ENCODE results near the gene MRPL3. TPM values are rescaled to one million over a fixed set of nuclear protein-coding genes. Genes with fewer than 3 reads are reported as not detected.

The MRPL3 gene
- total and polyA plus RNA-seq, 2 donors (not counting 3 experiments of a cell fraction or from before 2014, with no cell fraction given) = 49.6 to 68.2 TPM

GRCh38 chr3:131551761-131552160, 49.0 kb upstream of the MRPL3 start:
- ChIA-PET CTCF (no interaction called here), POLR2A (no interaction called here)
- Histone ChIP-seq H3K9ac (replicated peaks; ENCODE audit: extremely low read depth, insufficient read depth, low read length) (no peak overlapping the region), H2AFZ (ENCODE audit: low read depth, low read length) (no peak overlapping the region), H3K4me1 (ENCODE audit: control insufficient read depth, extremely low read depth, insufficient read depth, low read length) (no peaks in the 10 kb centered on the region), H3K4me2 (ENCODE audit: insufficient read depth, low read length) (no peak overlapping the region), H3K36me3 (ENCODE audit: control insufficient read depth in 2 of 2, extremely low read depth in 1 of 2, insufficient read depth in 2 of 2, low read length in 2 of 2) (no peaks in the 10 kb centered on the region), H3K9me3 (replicated peaks; ENCODE audit: control insufficient read depth, insufficient read depth, low read length) (no peaks in the 10 kb centered on the region), H3K27me3 (ENCODE audit: control insufficient read depth in 2 of 2, insufficient read depth in 2 of 2, low read length in 2 of 2) (peaks cover 4 to 6% of the 10 kb centered on the region in 2 experiments), H3K79me2 (ENCODE audit: control insufficient read depth, insufficient read depth, low read length) (no peaks in the 10 kb centered on the region), H4K20me1 (replicated peaks; ENCODE audit: control insufficient read depth, extremely low read depth, insufficient read depth, low read length) (no peaks in the 10 kb centered on the region), H3K9me1 (replicated peaks; ENCODE audit: control insufficient read depth, extremely low read depth, insufficient read depth, low read length) (no peaks in the 10 kb centered on the region), H3K27ac (ENCODE audit: insufficient read depth, low read depth, low read length) (no peak overlapping the region), H3K4me3 (replicated peaks in 1 of 3; ENCODE audit: insufficient read depth in 1 of 3, low read depth in 1 of 3, low read length in 3 of 3) (no peak overlapping the region)
- FAIRE-seq = no peak
- TF ChIP-seq FOS (IDR thresholded peaks at IDR 0.05; ENCODE audit: borderline replicate concordance, insufficient read depth, low read length) (no peak), MYC (IDR thresholded peaks at IDR 0.05; ENCODE audit: low read depth, low read length) (no peak), JUN (IDR thresholded peaks at IDR 0.05; ENCODE audit: borderline replicate concordance, insufficient read depth, insufficient read length, low read depth) (no peak), MAX (IDR thresholded peaks at IDR 0.05; ENCODE audit: insufficient read depth, insufficient read length) (no peak), POLR2A (IDR thresholded peaks at IDR 0.05; ENCODE audit: low read depth, low read length) (no peak)
- intact Hi-C loops (cut with micrococcal nuclease) (no loop called here), dilution Hi-C loops (cut with MboI; ENCODE audit: extremely low pct_ligation_motif_present, low sequenced_read_pairs) (no loop called here)
- no TSS peak for BruUV-seq (replicated peaks)
- DNase-seq (ENCODE audit: low read depth, low spot score) = no peak

- H2AFZ ChIP-seq (ENCODE audit: low read depth, low read length) = no peak overlapping the region
- TF ChIP-seq EZH2 (IDR thresholded peaks at IDR 0.05; ENCODE audit: borderline replicate concordance, low read depth, low read length, severe bottlenecking) (no peak), POLR2AphosphoS5 (IDR thresholded peaks at IDR 0.05; ENCODE audit: insufficient read depth, low read depth, low read length) (no peak), FOS (IDR thresholded peaks at IDR 0.05; ENCODE audit: borderline replicate concordance, insufficient read depth, low read length) (no peak), MAX (IDR thresholded peaks at IDR 0.05; ENCODE audit: insufficient read depth, insufficient read length) (no peak), MYC (IDR thresholded peaks at IDR 0.05; ENCODE audit: low read depth, low read length) (no peak), JUN (IDR thresholded peaks at IDR 0.05; ENCODE audit: borderline replicate concordance, insufficient read depth, insufficient read length, low read depth) (no peak), POLR2A (IDR thresholded peaks at IDR 0.05; ENCODE audit: low read depth, low read length) (no peak), GATA2 (IDR thresholded peaks at IDR 0.05; ENCODE audit: insufficient read depth, insufficient read length, low read depth, low read length) (no peak), CTCF (IDR thresholded peaks at IDR 0.05; ENCODE audit: extremely low read depth in 1 of 2, insufficient read depth in 1 of 2, low read depth in 1 of 2, low read length in 2 of 2) (no peak)
- no peaks in the 10 kb centered on the region for H3K4me1 ChIP-seq (ENCODE audit: control insufficient read depth, extremely low read depth, insufficient read depth, low read length)
- FAIRE-seq = no peak
- H3K36me3 ChIP-seq (ENCODE audit: control insufficient read depth in 2 of 2, extremely low read depth in 1 of 2, insufficient read depth in 2 of 2, low read length in 2 of 2) = no peaks in the 10 kb centered on the region
- H3K4me2 ChIP-seq (ENCODE audit: insufficient read depth, low read length) = no peak overlapping the region
- no peaks in the 10 kb centered on the region for H3K79me2 ChIP-seq (ENCODE audit: control insufficient read depth, insufficient read depth, low read length)
- no peak for DNase-seq (ENCODE audit: low read depth, low spot score)
- H3K9me3 ChIP-seq (replicated peaks; ENCODE audit: control insufficient read depth, insufficient read depth, low read length) = no peaks in the 10 kb centered on the region
- no peak overlapping the region for H3K4me3 ChIP-seq (replicated peaks in 1 of 3; ENCODE audit: insufficient read depth in 1 of 3, low read depth in 1 of 3, low read length in 3 of 3)
- no TSS peak for BruUV-seq (replicated peaks)
- no peak overlapping the region for H3K27ac ChIP-seq (ENCODE audit: insufficient read depth, low read depth, low read length)
- H4K20me1 ChIP-seq (replicated peaks; ENCODE audit: control insufficient read depth, extremely low read depth, insufficient read depth, low read length) = no peaks in the 10 kb centered on the region
- intact Hi-C loops (cut with micrococcal nuclease) = no loop called here
- dilution Hi-C loops (cut with MboI; ENCODE audit: extremely low pct_ligation_motif_present, low sequenced_read_pairs) = no loop called here
- ChIA-PET POLR2A (no interaction called here), CTCF (interaction anchor here (1.0 to 1.9 kb wide), 7 partner anchors 9 to 28 kb away, joined by 3 to 7 read pairs (median 5); no protein-coding TSS in a partner anchor)
- H3K9ac ChIP-seq (replicated peaks; ENCODE audit: extremely low read depth, insufficient read depth, low read length) = no peak overlapping the region
- H3K9me1 ChIP-seq (replicated peaks; ENCODE audit: control insufficient read depth, extremely low read depth, insufficient read depth, low read length) = no peaks in the 10 kb centered on the region
- peaks cover 4 to 6% of the 10 kb centered on the region in 2 experiments for H3K27me3 ChIP-seq (ENCODE audit: control insufficient read depth in 2 of 2, insufficient read depth in 2 of 2, low read length in 2 of 2)
Measured at GRCh38 chr3:131550562-131551465, 48.0 kb upstream of the MRPL3 start.
